ENCODE data around the gene RECQL5. TPM values are rescaled to one million over a fixed set of nuclear protein-coding genes. Genes with fewer than 3 reads are reported as not detected.

The RECQL5 gene
- total RNA-seq, 1 experiment from 2014 or later = 40.0 TPM

- no peak overlapping the region for H3K56ac ChIP-seq (ENCODE audit: insufficient read length, low read depth, low read length)
Measured at GRCh38 chr17:75617675-75618074, 49.3 kb downstream of the RECQL5 start.

More at GRCh38 chr17:75617675-75618074, 49.3 kb downstream of the RECQL5 start:
- no peak overlapping the region for H3K4me3 Mint-ChIP-seq
- peaks cover 7% of the 10 kb centered on the region for H3K27me3 Mint-ChIP-seq (ENCODE audit: low read depth)
- no peak overlapping the region for H3K4me2 ChIP-seq (ENCODE audit: insufficient read depth, insufficient read length, low read length)
- H3K18ac ChIP-seq (ENCODE audit: insufficient read length, low read depth, low read length) = no peak overlapping the region
- DNase-seq = no peak
- H2BK120ac ChIP-seq (ENCODE audit: low read depth, low read length, poor library complexity, severe bottlenecking) = no peak overlapping the region
- H3K4me1 Mint-ChIP-seq = peaks cover 0 to 5% of the 10 kb centered on the region in 2 experiments; a peak in 1 of 4 replicates
- no peak overlapping the region for H4K91ac ChIP-seq (ENCODE audit: insufficient read length, low read depth, low read length)
- H2BK5ac ChIP-seq (ENCODE audit: insufficient read length, low read length) = no peak overlapping the region
- no peak overlapping the region for H4K5ac ChIP-seq (ENCODE audit: insufficient read length, low read depth, low read length)
- no peak overlapping the region for H2BK20ac ChIP-seq (ENCODE audit: low read depth, low read length, poor library complexity, severe bottlenecking)
- no peak overlapping the region for H2AK5ac ChIP-seq (ENCODE audit: insufficient read length, low read length)
- H3K27ac Mint-ChIP-seq = 0 out of 7 replicates have a peak overlapping the region, but pooled peaks of 1 of the 3 experiments have one; percentile 31
- no peaks in the 10 kb centered on the region for H3K9me3 ChIP-seq (ENCODE audit: control insufficient read depth, low read depth, low read length)
- TF ChIP-seq CTCF (conservative IDR thresholded peaks at IDR 0.05) = no peak
- H3K27me3 ChIP-seq (ENCODE audit: insufficient read depth, low read length) = no peaks in the 10 kb centered on the region; the same call in 1 of the 2 replicates
- H4K20me1 ChIP-seq (ENCODE audit: control insufficient read depth, insufficient read depth, insufficient read length) = no peaks in the 10 kb centered on the region
- no peaks in the 10 kb centered on the region for H3K79me1 ChIP-seq (ENCODE audit: insufficient read depth, low read depth, low read length, poor library complexity, severe bottlenecking)
- H3K23me2 ChIP-seq (ENCODE audit: insufficient read length, low read depth, low read length, poor library complexity, severe bottlenecking) = no peaks in the 10 kb centered on the region
- H4K8ac ChIP-seq (replicated peaks; ENCODE audit: insufficient read length, low read depth, low read length) = no peak overlapping the region
- no peak overlapping the region for H2AFZ ChIP-seq (ENCODE audit: low read length)
- H3K4ac ChIP-seq (ENCODE audit: low read depth, low read length) = no peak overlapping the region
- H3T11ph ChIP-seq (ENCODE audit: low read length) = no peak overlapping the region
- H3K27ac ChIP-seq (ENCODE audit: insufficient read length, low read depth, low read length) = no peak overlapping the region
- H3K9ac ChIP-seq (ENCODE audit: extremely low read depth, insufficient read length, low read length) = no peak overlapping the region
- H3K14ac ChIP-seq (ENCODE audit: insufficient read depth, low read length) = no peak overlapping the region
- WGBS (ENCODE audit: extremely low coverage, insufficient read length, low lambda C conversion rate) = no CpG with 5 or more reads among the region's 11 CpGs
- no peaks in the 10 kb centered on the region for H3K36me3 Mint-ChIP-seq (ENCODE audit: insufficient read depth in 1 of 3, low read depth in 3 of 3)
- no peaks in the 10 kb centered on the region for H3K79me2 ChIP-seq (ENCODE audit: insufficient read depth, low read length)
- H2BK15ac ChIP-seq (ENCODE audit: low read depth, low read length) = no peak overlapping the region
- no peaks in the 10 kb centered on the region for H3K9me3 Mint-ChIP-seq
- no peak overlapping the region for H3K23ac ChIP-seq (ENCODE audit: insufficient read length, low read depth, low read length)
- H2BK12ac ChIP-seq (ENCODE audit: insufficient read length, low read depth, low read length) = no peak overlapping the region
- H3K4me1 ChIP-seq (ENCODE audit: insufficient read depth, low read length) = no peaks in the 10 kb centered on the region

Measured in H9 (cell line).